Neural progenitor cell (in vitro differentiated cells): ENCODE results near the gene SNX25.

Source experiments
- CTCF ChIP-seq: fragments of 200-600 bp; sonication (generic); IDR thresholded peaks from 2 replicates; pipeline ENCODE4 v1.5.1; 2017; ENCODE audit warnings: antibody characterized with exemption, mild to moderate bottlenecking
- EZH2 ChIP-seq: fragments of 200-600 bp; sonication (generic); IDR thresholded peaks from 2 replicates; pipeline ENCODE4 v1.6.1; 2017; ENCODE audit warnings: antibody characterized with exemption, mild to moderate bottlenecking, moderate library complexity

DNA sequence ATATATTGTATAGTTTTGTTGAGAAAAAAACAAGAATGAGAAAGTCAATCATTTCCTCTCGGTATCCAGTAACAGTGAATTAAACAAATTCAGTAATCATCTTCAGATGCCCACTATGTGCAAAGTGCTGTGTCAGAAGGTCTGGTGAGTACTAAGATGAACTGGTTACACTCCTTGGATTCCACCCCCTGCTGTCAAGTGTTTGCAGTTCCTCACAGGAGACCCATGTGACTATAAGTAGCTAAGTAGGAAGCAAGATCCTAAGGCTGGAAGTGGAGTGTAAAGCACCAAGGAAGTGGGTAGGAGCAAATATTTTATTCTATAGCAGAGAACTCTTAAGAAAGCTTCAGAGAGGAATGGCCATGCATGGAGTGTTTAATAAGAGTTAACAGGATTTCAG lies 73.6 kb downstream of the SNX25 start:
- TF ChIP-seq CTCF (no peak), EZH2 (no peak)
